Activated CD4-positive, alpha-beta T cell treated with anti-CD3 and anti-CD28 coated beads for 36 hours (primary cell): Measurements from ENCODE around the gene OGA. TPM values are rescaled to one million over a fixed set of nuclear protein-coding genes. Genes with fewer than 3 reads are reported as not detected.

Source experiments
- ATAC-seq: fragments of 200-7000 bp; cut with Tn5 transposase; one replicate; pipeline ENCODE4 v1.10.0; 2021; ENCODE audit warnings: mild to moderate bottlenecking, moderate library complexity
- CTCF ChIA-PET: fragments of 350-600 bp; sonication (Branson Sonifier 250); formaldehyde crosslinking; loops from one replicate; lab custom pipeline; 2021; ENCODE audit warnings: antibody characterized with exemption; lab: Charles Lee
- POLR2A ChIA-PET: fragments of 350-600 bp; sonication (Branson Sonifier 250); formaldehyde crosslinking; loops from one replicate; lab custom pipeline; 2021; ENCODE audit warnings: antibody characterized with exemption, inconsistent platforms; lab: Charles Lee
- DNase-seq: peaks from one replicate; pipeline ENCODE4 v3.0.0-alpha.2; 2020
- H3K27ac Mint-ChIP-seq: one replicate; pipeline ENCODE4 v1.8.0; 2021; ENCODE audit warnings: mixed read lengths
- H3K27me3 Mint-ChIP-seq: one replicate; pipeline ENCODE4 v1.8.0; 2021; ENCODE audit warnings: mixed read lengths
- H3K36me3 Mint-ChIP-seq: one replicate; pipeline ENCODE4 v1.8.0; 2021; ENCODE audit warnings: low read depth, mixed read lengths
- H3K4me1 Mint-ChIP-seq: one replicate; pipeline ENCODE4 v1.8.0; 2021; ENCODE audit warnings: mixed read lengths
- H3K4me3 Mint-ChIP-seq: one replicate; pipeline ENCODE4 v1.8.0; 2021; ENCODE audit warnings: mild to moderate bottlenecking, moderate library complexity, mixed read lengths
- H3K9me3 Mint-ChIP-seq: one replicate; pipeline ENCODE4 v1.8.0; 2021; ENCODE audit warnings: low read depth, mixed read lengths
- intact Hi-C, 2 experiments: fragments of 100-400 bp; cut with DNase I in 1 of 2; cut with micrococcal nuclease in 1 of 2; formaldehyde crosslinking; loops; one replicate each; pipeline versions ENCODE4 v1.14.2 to v1.15.1; 2022 to 2024; cut with DNase I, micrococcal nuclease
- total RNA-seq, 2 experiments: library from RNA; stranded (reverse); gene quantifications; one replicate each; pipeline ENCODE4 v1.2.3, GENCODE V29; 2021

OGA gene
- total RNA-seq, 2 experiments from 2014 or later = 113 to 124 TPM

GRCh38 chr10:101845893-101846292, 27.6 kb upstream of the OGA start:
- no peak overlapping the region for H3K4me3 Mint-ChIP-seq
- H3K4me1 Mint-ChIP-seq = peaks cover 28% of the 10 kb centered on the region
- no peak overlapping the region for H3K27ac Mint-ChIP-seq
- ChIA-PET POLR2A (no interaction called here), CTCF (interaction anchor here (0.5 to 1.5 kb wide), 5 partner anchors 53 to 227 kb away, joined by 3 to 5 read pairs (median 4); no protein-coding TSS in a partner anchor)
- peaks cover 13% of the 10 kb centered on the region for H3K36me3 Mint-ChIP-seq
- H3K27me3 Mint-ChIP-seq = peaks cover 9% of the 10 kb centered on the region
- DNase-seq = no peak
- no peaks in the 10 kb centered on the region for H3K9me3 Mint-ChIP-seq
- intact Hi-C loops = no loop called here
- ATAC-seq = no peak

- Mint-ChIP-seq H3K9me3 (no peaks in the 10 kb centered on the region), H3K4me3 (peak within 1 kb of the TSS; percentile 63), H3K27me3 (peaks cover 9% of the 10 kb centered on the region), H3K36me3 (peaks cover 11% of the 10 kb centered on the region), H3K27ac (no peak within 1 kb of the TSS), H3K4me1 (peaks cover 43% of the 10 kb centered on the region)
- ATAC-seq = peak; percentile 46
- intact Hi-C loops = no loop called here
- ChIA-PET CTCF (interaction anchor here (0.6 to 9.8 kb wide), 6 partner anchors 8 to 871 kb away, joined by 3 to 145 read pairs (median 12); partner anchors contain the start of genes ARL3 and SFXN2), POLR2A (interaction anchor here (0.6 kb wide), 1 partner anchor 12 kb away, joined by 15 read pairs; no protein-coding TSS in a partner anchor)
- DNase-seq = peak; percentile 80
Measured at GRCh38 chr10:101843032-101844021, 25.1 kb upstream of the OGA start, which contains the start of gene KCNIP2. Gene KCNIP2, minus strand, starts transcription at chr10:101843800. Its CDS starts 232 bp downstream, at chr10:101843568.

- Mint-ChIP-seq H3K4me3 (no peak overlapping the region), H3K36me3 (peaks cover 4% of the 10 kb centered on the region), H3K27me3 (peaks cover 9% of the 10 kb centered on the region), H3K9me3 (no peaks in the 10 kb centered on the region), H3K27ac (no peak overlapping the region), H3K4me1 (peaks cover 43% of the 10 kb centered on the region)
- ATAC-seq = no peak
- CTCF ChIA-PET = interaction anchor here (0.6 to 9.8 kb wide), 40 partner anchors 9 to 1920 kb away, joined by 3 to 145 read pairs (median 6); partner anchors contain the start of genes NPM3 and OGA
- intact Hi-C loops = loop anchor here in 1 of 2 experiments (2.0 kb wide), 1 partner anchor 223 kb away; the partner anchor contains the start of gene HPS6
- POLR2A ChIA-PET = interaction anchor here (0.6 to 3.6 kb wide), 3 partner anchors 23 to 193 kb away, joined by 10 to 13 read pairs (median 10); partner anchors contain the start of gene OGA
- no peak for DNase-seq
Measured at GRCh38 chr10:101841826-101842225, 23.6 kb upstream of the OGA start.

- CTCF ChIA-PET = interaction anchor here (0.6 to 9.8 kb wide), 57 partner anchors 8 to 854 kb away, joined by 3 to 145 read pairs (median 5); partner anchors contain the start of genes NPM3 and OGA
- Mint-ChIP-seq H3K4me1 (peaks cover 44% of the 10 kb centered on the region), H3K36me3 (no peaks in the 10 kb centered on the region), H3K27me3 (peaks cover 9% of the 10 kb centered on the region), H3K9me3 (no peaks in the 10 kb centered on the region), H3K27ac (no peak overlapping the region), H3K4me3 (peak overlapping the region; percentile 73)
- intact Hi-C loops = loop anchor here (1.0 to 2.0 kb wide), 5 partner anchors 48 to 232 kb away; partner anchors contain the start of gene HPS6 (in 1 of the 2)
- POLR2A ChIA-PET = interaction anchor here (0.6 to 3.6 kb wide), 4 partner anchors 8 to 227 kb away, joined by 3 to 13 read pairs (median 7); partner anchors contain the start of gene OGA
- peak; percentile 89 for DNase-seq
- ATAC-seq = peak; percentile 68
Measured at GRCh38 chr10:101840741-101841453, 22.7 kb upstream of the OGA start.

GRCh38 chr10:101840102-101840684, 21.9 kb upstream of the OGA start:
- intact Hi-C loops = loop anchor here (1.0 to 2.0 kb wide), 5 partner anchors 49 to 233 kb away; partner anchors contain the start of gene HPS6 (in 1 of the 2)
- ChIA-PET CTCF (interaction anchor here (0.5 to 9.8 kb wide), 51 partner anchors 7 to 854 kb away, joined by 3 to 145 read pairs (median 5); partner anchors contain the start of genes NPM3 and OGA), POLR2A (interaction anchor here (0.6 to 3.6 kb wide), 4 partner anchors 9 to 228 kb away, joined by 3 to 13 read pairs (median 4); partner anchors contain the start of gene OGA)
- Mint-ChIP-seq H3K27ac (no peak overlapping the region), H3K4me1 (peaks cover 50% of the 10 kb centered on the region), H3K36me3 (no peaks in the 10 kb centered on the region), H3K27me3 (peaks cover 9% of the 10 kb centered on the region), H3K9me3 (no peaks in the 10 kb centered on the region), H3K4me3 (peak overlapping the region; percentile 73)
- no peak for ATAC-seq
- DNase-seq = peak; percentile 60

- Mint-ChIP-seq H3K9me3 (no peaks in the 10 kb centered on the region), H3K27ac (no peak overlapping the region)
- peak; percentile 9 for ATAC-seq
Measured at GRCh38 chr10:101839416-101840063, 21.3 kb upstream of the OGA start.

GRCh38 chr10:101839002-101839401, 20.8 kb upstream of the OGA start:
- peaks cover 56% of the 10 kb centered on the region for H3K4me1 Mint-ChIP-seq
- no peak for ATAC-seq
- ChIA-PET POLR2A (interaction anchor here (3.6 kb wide), 1 partner anchor 20 kb away, joined by 13 read pairs; the partner anchor contains the start of gene OGA), CTCF (interaction anchor here (0.5 to 9.8 kb wide), 16 partner anchors 10 to 299 kb away, joined by 3 to 145 read pairs (median 4); partner anchors contain the start of gene NPM3)
- DNase-seq = no peak
- no peaks in the 10 kb centered on the region for H3K36me3 Mint-ChIP-seq
- intact Hi-C loops = no loop called here
- no peak overlapping the region for H3K27ac Mint-ChIP-seq
- peaks cover 9% of the 10 kb centered on the region for H3K27me3 Mint-ChIP-seq
- no peaks in the 10 kb centered on the region for H3K9me3 Mint-ChIP-seq
- peak overlapping the region; percentile 73 for H3K4me3 Mint-ChIP-seq

More at GRCh38 chr10:101839416-101840063, 21.3 kb upstream of the OGA start:
- Mint-ChIP-seq H3K4me3 (peak overlapping the region; percentile 73), H3K4me1 (peaks cover 56% of the 10 kb centered on the region), H3K36me3 (no peaks in the 10 kb centered on the region), H3K27me3 (peaks cover 9% of the 10 kb centered on the region)
- intact Hi-C loops = loop anchor here (1.0 to 2.0 kb wide), 5 partner anchors 50 to 234 kb away; partner anchors contain the start of gene HPS6 (in 1 of the 2)
- ChIA-PET CTCF (interaction anchor here (0.5 to 9.8 kb wide), 23 partner anchors 10 to 298 kb away, joined by 3 to 145 read pairs (median 4); partner anchors contain the start of gene NPM3), POLR2A (interaction anchor here (3.6 kb wide), 1 partner anchor 21 kb away, joined by 13 read pairs; the partner anchor contains the start of gene OGA)
- DNase-seq = peak; percentile 78

GRCh38 chr10:101838416-101838970, 20.2 kb upstream of the OGA start:
- Mint-ChIP-seq H3K9me3 (no peaks in the 10 kb centered on the region), H3K4me1 (peaks cover 60% of the 10 kb centered on the region), H3K4me3 (peak overlapping the region; percentile 73), H3K36me3 (no peaks in the 10 kb centered on the region), H3K27me3 (peaks cover 9% of the 10 kb centered on the region), H3K27ac (no peak overlapping the region)
- ATAC-seq (no peak), DNase-seq (no peak)
- intact Hi-C loops = no loop called here
- POLR2A ChIA-PET = interaction anchor here (3.6 kb wide), 1 partner anchor 20 kb away, joined by 13 read pairs; the partner anchor contains the start of gene OGA
- CTCF ChIA-PET = interaction anchor here (1.8 to 9.8 kb wide), 3 partner anchors 21 to 237 kb away, joined by 5 to 145 read pairs (median 20); no protein-coding TSS in a partner anchor

GRCh38 chr10:101837748-101838147, 19.5 kb upstream of the OGA start:
- no peaks in the 10 kb centered on the region for H3K36me3 Mint-ChIP-seq
- H3K4me3 Mint-ChIP-seq = no peak overlapping the region
- ChIA-PET CTCF (interaction anchor here (0.6 to 9.8 kb wide), 8 partner anchors 22 to 827 kb away, joined by 3 to 145 read pairs (median 5); no protein-coding TSS in a partner anchor), POLR2A (no interaction called here)
- intact Hi-C loops = no loop called here
- peaks cover 61% of the 10 kb centered on the region for H3K4me1 Mint-ChIP-seq
- no peak overlapping the region for H3K27ac Mint-ChIP-seq
- H3K9me3 Mint-ChIP-seq = no peaks in the 10 kb centered on the region
- ATAC-seq (no peak), DNase-seq (no peak)
- peaks cover 7% of the 10 kb centered on the region for H3K27me3 Mint-ChIP-seq
